Measurements from ENCODE around the gene PLOD3.

The PLOD3 gene

DNA sequence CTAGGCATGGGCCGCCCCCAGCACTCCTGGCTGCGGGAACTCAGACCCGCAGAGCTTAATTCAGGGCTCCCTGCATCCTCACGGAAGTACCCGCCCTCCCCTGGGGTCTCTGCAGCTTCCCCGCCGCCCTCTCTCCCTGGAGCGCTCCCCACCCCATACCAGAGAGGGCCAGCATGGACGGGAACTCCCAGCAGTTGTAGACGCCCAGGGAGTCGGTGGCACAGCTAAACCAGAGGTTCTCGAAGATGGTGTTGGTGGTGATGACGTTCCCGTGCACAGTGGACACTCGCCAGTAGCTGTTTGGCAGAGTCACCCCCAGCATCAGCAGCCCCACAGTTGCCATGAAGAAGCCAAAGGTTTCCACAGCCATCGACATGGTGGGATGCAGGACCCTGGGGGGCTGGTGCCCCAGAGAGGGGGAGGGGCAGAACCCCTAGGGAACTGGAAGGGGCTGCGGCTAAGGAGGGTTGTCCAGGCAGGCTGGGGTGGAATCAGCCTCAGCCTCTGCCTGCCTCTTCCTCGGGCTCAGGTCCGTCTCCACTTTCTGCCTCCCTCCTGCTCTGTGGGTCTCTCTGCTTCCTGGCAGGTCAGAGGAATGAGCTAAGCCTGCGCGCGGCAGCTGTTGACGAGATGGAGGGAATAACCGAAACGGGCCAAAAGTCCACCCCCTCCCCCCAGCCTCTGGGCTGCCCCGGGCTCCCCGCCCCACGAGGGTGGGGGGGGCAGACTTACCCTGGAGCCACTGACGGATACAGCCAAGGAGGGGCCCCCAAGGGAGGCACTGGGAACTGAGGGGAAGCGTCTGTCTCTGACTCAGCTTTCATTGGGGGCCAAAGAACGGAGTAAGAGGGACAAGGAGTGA lies 20.1 kb upstream of the PLOD3 start, which contains the start of gene CLDN15:
Gene CLDN15 (minus strand): TSS at position 597 of the 862 bp plus-strand sequence. CDS start 221 bp downstream, at position 376.
- TF ChIP-seq, protein P1, sequence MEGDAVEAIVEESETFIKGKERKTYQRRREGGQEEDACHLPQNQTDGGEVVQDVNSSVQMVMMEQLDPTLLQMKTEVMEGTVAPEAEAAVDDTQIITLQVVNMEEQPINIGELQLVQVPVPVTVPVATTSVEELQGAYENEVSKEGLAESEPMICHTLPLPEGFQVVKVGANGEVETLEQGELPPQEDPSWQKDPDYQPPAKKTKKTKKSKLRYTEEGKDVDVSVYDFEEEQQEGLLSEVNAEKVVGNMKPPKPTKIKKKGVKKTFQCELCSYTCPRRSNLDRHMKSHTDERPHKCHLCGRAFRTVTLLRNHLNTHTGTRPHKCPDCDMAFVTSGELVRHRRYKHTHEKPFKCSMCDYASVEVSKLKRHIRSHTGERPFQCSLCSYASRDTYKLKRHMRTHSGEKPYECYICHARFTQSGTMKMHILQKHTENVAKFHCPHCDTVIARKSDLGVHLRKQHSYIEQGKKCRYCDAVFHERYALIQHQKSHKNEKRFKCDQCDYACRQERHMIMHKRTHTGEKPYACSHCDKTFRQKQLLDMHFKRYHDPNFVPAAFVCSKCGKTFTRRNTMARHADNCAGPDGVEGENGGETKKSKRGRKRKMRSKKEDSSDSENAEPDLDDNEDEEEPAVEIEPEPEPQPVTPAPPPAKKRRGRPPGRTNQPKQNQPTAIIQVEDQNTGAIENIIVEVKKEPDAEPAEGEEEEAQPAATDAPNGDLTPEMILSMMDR (IDR thresholded peaks at IDR 0.05; ENCODE audit: low read depth, low read length): no peak
- H3K4me3 ChIP-seq (replicated peaks in 1 of 2; ENCODE audit: low read depth in 2 of 2, low read length in 2 of 2): peak within 1 kb of the TSS in 1 of 2 donors; percentile 24
- peak; percentile 86 to 90 for DNase-seq (ENCODE audit: low read depth in 2 of 2)

DNA sequence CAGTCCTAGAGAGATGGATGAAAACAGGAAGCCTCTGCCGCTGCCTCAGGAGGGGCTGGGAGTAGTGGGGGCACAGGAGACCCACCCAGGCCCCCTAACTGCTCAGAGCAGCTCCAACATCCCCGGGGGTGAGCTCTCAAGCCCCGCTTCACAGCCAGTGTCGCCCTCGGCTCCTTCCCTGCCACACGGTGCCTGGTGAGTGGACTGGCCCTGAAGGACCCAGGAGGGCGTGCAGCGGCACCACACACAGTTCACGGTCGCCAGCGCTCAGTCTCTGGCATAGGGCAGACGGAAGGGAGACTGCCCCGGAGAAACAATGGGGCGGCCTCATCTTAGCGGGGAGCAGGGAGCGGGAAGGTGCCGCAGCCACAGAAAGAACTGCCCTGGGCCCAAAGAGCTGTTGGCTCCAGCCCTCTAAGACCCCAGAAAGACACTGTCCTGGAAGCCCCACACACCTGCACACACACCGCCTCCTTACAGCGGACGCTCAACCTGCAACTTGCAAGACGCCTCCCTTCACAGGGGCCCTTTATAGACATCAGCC lies 19.0 kb upstream of the PLOD3 start:
- TF ChIP-seq, protein P1 (IDR thresholded peaks at IDR 0.05; ENCODE audit: low read depth, low read length): no peak
- no peak for DNase-seq (ENCODE audit: low read depth in 2 of 2)
- H3K4me3 ChIP-seq (replicated peaks in 1 of 2; ENCODE audit: low read depth in 2 of 2, low read length in 2 of 2): no peak overlapping the region

DNA sequence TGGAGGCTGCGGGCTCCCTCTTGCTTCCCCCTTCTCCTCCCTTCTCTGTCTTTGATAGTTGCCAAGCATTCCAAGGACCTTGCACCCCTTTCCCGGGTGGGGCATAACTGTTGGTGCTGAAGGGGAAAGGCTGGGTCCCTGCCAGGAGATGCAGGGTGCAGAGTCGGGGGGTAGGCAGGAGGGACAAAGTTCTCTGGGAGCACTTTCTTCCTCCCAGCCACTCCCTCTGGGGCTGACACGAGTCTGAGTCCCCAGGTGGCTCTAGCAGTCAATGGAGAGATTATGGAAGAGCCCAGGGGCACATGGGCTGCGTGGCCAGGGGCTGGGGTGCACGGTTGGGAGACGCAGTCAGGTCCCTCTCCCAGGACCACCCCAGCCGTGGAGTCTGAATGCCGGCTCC lies 18.1 kb upstream of the PLOD3 start:
- no peak overlapping the region for H3K4me3 ChIP-seq (replicated peaks in 1 of 2; ENCODE audit: low read depth in 2 of 2, low read length in 2 of 2)

DNA sequence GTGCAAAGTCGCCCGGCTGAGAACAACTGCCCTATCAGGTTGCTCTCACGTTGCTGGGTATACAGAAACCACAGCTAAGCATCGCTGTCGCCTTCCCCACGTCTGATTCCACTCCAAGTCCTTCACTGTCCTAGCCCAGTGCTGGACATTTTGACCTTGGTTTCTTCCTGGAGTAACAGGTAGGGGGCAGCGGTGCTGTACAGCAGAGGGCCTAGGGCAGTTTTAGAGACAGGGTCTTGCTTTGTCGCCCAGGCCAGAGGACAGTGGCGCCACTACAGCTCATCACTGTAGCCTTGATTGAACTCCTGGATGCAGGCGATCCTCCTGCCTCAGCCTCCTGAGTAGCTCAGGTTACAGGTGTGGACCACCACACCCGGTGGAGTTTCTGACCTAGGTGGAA lies 17.7 kb upstream of the PLOD3 start:
- DNase-seq (ENCODE audit: low read depth in 2 of 2): no peak
- TF ChIP-seq, protein P1 (IDR thresholded peaks at IDR 0.05; ENCODE audit: low read depth, low read length): peak; percentile 40
- no peak overlapping the region for H3K4me3 ChIP-seq (replicated peaks in 1 of 2; ENCODE audit: low read depth in 2 of 2, low read length in 2 of 2)

More for the DNA sequence above, 18.1 kb upstream of the PLOD3 start:
- TF ChIP-seq, protein P1 (IDR thresholded peaks at IDR 0.05; ENCODE audit: low read depth, low read length): no peak
- no peak for DNase-seq (ENCODE audit: low read depth in 2 of 2)

DNA sequence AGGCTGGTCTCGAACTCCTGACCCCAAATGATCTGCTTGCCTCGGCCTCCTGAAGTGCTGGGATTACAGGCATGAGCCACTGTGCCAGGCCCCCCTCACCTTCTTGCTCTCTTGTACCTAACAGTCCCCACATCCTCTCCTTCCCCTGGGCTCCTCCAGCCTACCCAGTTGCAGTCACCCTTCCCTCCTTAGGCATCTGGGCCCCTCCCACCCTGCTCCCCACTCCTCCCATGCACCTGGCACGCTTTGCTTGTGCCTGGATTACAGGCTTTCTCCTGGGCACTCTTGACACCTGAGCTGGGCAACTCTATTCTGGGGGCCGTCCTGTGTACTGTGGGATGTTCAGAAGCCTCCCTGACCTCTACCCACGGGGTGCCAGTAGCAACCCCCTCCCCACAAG lies 17.3 kb upstream of the PLOD3 start:
- H3K4me3 ChIP-seq (replicated peaks in 1 of 2; ENCODE audit: low read depth in 2 of 2, low read length in 2 of 2): no peak overlapping the region
- TF ChIP-seq, protein P1 (IDR thresholded peaks at IDR 0.05; ENCODE audit: low read depth, low read length): no peak
- DNase-seq (ENCODE audit: low read depth in 2 of 2): no peak

DNA sequence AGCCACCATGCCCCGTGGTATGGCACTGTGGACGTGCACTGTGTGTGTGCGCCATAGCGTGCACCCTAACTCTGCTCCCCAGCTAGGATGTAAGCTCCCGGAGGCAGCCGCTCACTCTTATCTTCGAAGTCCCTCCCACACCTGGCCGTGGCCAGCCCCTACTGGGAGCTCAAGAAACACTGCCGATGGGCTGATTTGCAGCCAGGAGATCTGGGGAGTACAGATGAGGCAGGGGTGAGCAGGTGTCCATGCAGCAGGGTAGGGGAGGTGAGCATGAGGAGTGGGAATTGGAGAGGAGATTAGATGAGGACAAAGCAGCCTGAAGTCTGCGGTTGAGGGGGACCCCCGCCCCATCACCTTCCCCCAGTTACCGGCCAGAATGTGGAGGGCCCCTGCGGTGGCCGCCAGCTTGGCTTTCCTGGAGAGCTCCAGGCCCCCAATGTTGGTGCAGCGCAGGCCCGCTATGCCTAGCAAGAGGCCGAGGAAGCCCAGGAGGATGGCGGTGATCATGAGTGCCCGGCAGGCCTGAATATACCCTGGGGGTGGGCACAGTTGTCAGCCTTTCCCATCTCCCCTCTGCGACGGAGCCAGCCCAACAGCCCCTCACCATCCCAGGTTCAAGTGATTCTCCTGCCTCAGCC lies 16.6 kb upstream of the PLOD3 start:
- TF ChIP-seq, protein P1 (IDR thresholded peaks at IDR 0.05; ENCODE audit: low read depth, low read length): no peak
- no peak overlapping the region for H3K4me3 ChIP-seq (replicated peaks in 1 of 2; ENCODE audit: low read depth in 2 of 2, low read length in 2 of 2)
- DNase-seq (ENCODE audit: low read depth in 2 of 2): no peak

Data from cardiac fibroblast (primary cell).